SK-N-SH (cell line): ENCODE measurements around the gene ZNF785. TPM values are rescaled to one million over a fixed set of nuclear protein-coding genes. Genes with fewer than 3 reads are reported as not detected.

Experiments
- CTCF ChIA-PET: fragments of 300-600, 350-600 bp; formaldehyde crosslinking; extraction: SDS; loops from one replicate; lab custom pipeline; 2021; lab: Yijun Ruan, JAX
- POLR2A ChIA-PET: fragments of 350-600 bp; sonication (Branson Sonifier 250); formaldehyde crosslinking; extraction: SDS; loops from one replicate; lab custom pipeline; 2020; ENCODE audit warnings: antibody characterized with exemption, inconsistent platforms; lab: Yijun Ruan, JAX
- DNase-seq: peaks from one replicate; pipeline ENCODE4 v3.0.0; 2012
- H2AFZ ChIP-seq: fragments of 200-600 bp; sonication (generic); 2 replicates; pipeline ENCODE4 v1.8.1; 2016; ENCODE audit warnings: antibody characterized with exemption, mild to moderate bottlenecking, low read depth
- H3F3A ChIP-seq: fragments of 200-600 bp; sonication (generic); replicated peaks from 2 replicates; pipeline ENCODE3; 2016; ENCODE audit warnings: antibody characterized with exemption, mild to moderate bottlenecking; ENCODE audit not compliant: insufficient read depth
- H3K27ac ChIP-seq, 2 experiments: fragments of 200-500 bp in 1 of 2; fragments of 200-600 bp in 1 of 2; sonication (Bioruptor generic) in 1 of 2; sonication (generic), shearing (Covaris generic) in 1 of 2; 2 replicates each; pipeline versions ENCODE4 v1.5.1 to v1.6.1; 2014 to 2016; ENCODE audit warnings: low read depth in 2 of 2, inconsistent platforms in 1 of 2, low read length in 1 of 2, mild to moderate bottlenecking in 1 of 2, mixed read lengths in 1 of 2
- H3K27me3 ChIP-seq: fragments of 200-600 bp; sonication (generic), shearing (Covaris generic); 2 replicates; pipeline ENCODE4 v1.6.1; 2016; ENCODE audit warnings: mixed run types; ENCODE audit not compliant: insufficient read depth
- H3K36me3 ChIP-seq, 2 experiments: fragments of 200-500 bp in 1 of 2; fragments of 200-600 bp in 1 of 2; sonication (Bioruptor generic) in 1 of 2; sonication (generic) in 1 of 2; replicated peaks in 1 of 2; 2 replicates each; pipeline versions ENCODE3 to v1.5.1; 2014 to 2016; ENCODE audit warnings: low read length in 1 of 2, mild to moderate bottlenecking in 1 of 2; ENCODE audit not compliant: insufficient read depth in 2 of 2, control insufficient read depth in 1 of 2
- H3K4me1 ChIP-seq, 2 experiments: fragments of 200-500 bp in 1 of 2; fragments of 200-600 bp in 1 of 2; sonication (Bioruptor generic) in 1 of 2; sonication (generic), shearing (Covaris generic) in 1 of 2; 2 replicates each; pipeline versions ENCODE4 v1.5.1 to v1.6.1; 2014 to 2016; ENCODE audit warnings: low read depth in 1 of 2, low read length in 1 of 2, mixed run types in 1 of 2; ENCODE audit not compliant: insufficient read depth in 2 of 2, control insufficient read depth in 1 of 2
- H3K4me2 ChIP-seq: fragments of 200-600 bp; sonication (generic), shearing (Covaris generic); 2 replicates; pipeline ENCODE4 v1.6.1; 2017; ENCODE audit warnings: mixed run types
- H3K4me3 ChIP-seq, 2 experiments: fragments of 200-500 bp in 1 of 2; fragments of 200-600 bp in 1 of 2; sonication (Bioruptor generic) in 1 of 2; sonication (generic), shearing (Covaris generic) in 1 of 2; 2 replicates each; pipeline versions ENCODE4 v1.5.1 to v1.8.1; 2014 to 2016; ENCODE audit warnings: low read depth in 2 of 2, inconsistent platforms in 1 of 2, low read length in 1 of 2, mild to moderate bottlenecking in 1 of 2, mixed read lengths in 1 of 2, moderate library complexity in 1 of 2
- H3K79me2 ChIP-seq: fragments of 200-600 bp; sonication (generic); 2 replicates; pipeline ENCODE4 v1.8.1; 2017; ENCODE audit warnings: mild to moderate bottlenecking; ENCODE audit not compliant: insufficient read depth
- H3K9ac ChIP-seq: fragments of 200-600 bp; sonication (generic); 2 replicates; pipeline ENCODE4 v1.6.1; 2017; ENCODE audit warnings: mixed run types
- H3K9me2 ChIP-seq: fragments of 200-600 bp; sonication (generic); 2 replicates; pipeline ENCODE4 v1.6.1; 2017; ENCODE audit warnings: mixed run types
- H3K9me3 ChIP-seq: fragments of 200-600 bp; sonication (generic); 2 replicates; pipeline ENCODE4 v1.6.1; 2017; ENCODE audit warnings: mixed run types, mild to moderate bottlenecking, moderate library complexity
- H4K20me1 ChIP-seq: fragments of 200-600 bp; sonication (generic); 2 replicates; pipeline ENCODE4 v1.6.1; 2017; ENCODE audit warnings: mild to moderate bottlenecking, mixed run types; ENCODE audit not compliant: insufficient read depth
- EZH2phosphoT487 ChIP-seq: fragments of 200-600 bp; sonication (generic); IDR thresholded peaks from 2 replicates; pipeline ENCODE4 v1.6.1; 2017; ENCODE audit warnings: low read depth, mixed run types, mild to moderate bottlenecking, antibody characterized with exemption, moderate library complexity, borderline replicate concordance
- GATA2 ChIP-seq: sonication (generic); formaldehyde crosslinking; IDR thresholded peaks from 2 replicates; pipeline ENCODE4 v1.5.0; 2020; ENCODE audit warnings: mild to moderate bottlenecking, missing genetic modification reagents
- IRF3 ChIP-seq: fragments of 150-350 bp; IDR thresholded peaks from 2 replicates; pipeline ENCODE4 v1.6.1; 2016; ENCODE audit warnings: mild to moderate bottlenecking, low read depth, low read length
- MAX ChIP-seq: IDR thresholded peaks from 2 replicates; pipeline ENCODE4 v1.4.0; 2012; ENCODE audit warnings: low read depth
- RAD21 ChIP-seq: IDR thresholded peaks from 2 replicates; pipeline ENCODE4 v1.6.1; 2012; ENCODE audit warnings: mild to moderate bottlenecking, low read length
- RCOR1 ChIP-seq: fragments of 150-350 bp; IDR thresholded peaks from 2 replicates; pipeline ENCODE4 v1.6.1; 2017; ENCODE audit warnings: antibody characterized with exemption, low read length
- REST ChIP-seq: IDR thresholded peaks from 2 replicates; pipeline ENCODE4 v1.6.1; 2012; ENCODE audit warnings: mild to moderate bottlenecking, low read depth, low read length, moderate library complexity
- SIN3A ChIP-seq: IDR thresholded peaks from 2 replicates; pipeline ENCODE4 v1.6.1; 2012; ENCODE audit warnings: low read depth, mild to moderate bottlenecking, low read length, moderate library complexity, borderline replicate concordance
- TEAD4 ChIP-seq: IDR thresholded peaks from 2 replicates; pipeline ENCODE4 v1.4.0; 2012; ENCODE audit warnings: mild to moderate bottlenecking, borderline replicate concordance; ENCODE audit not compliant: insufficient read depth
- WGBS: methylation state at CpG from one replicate; pipeline ENCODE4 v1.1.6; 2017; ENCODE audit warnings: low lambda C conversion rate; 5-methylcytosine and 5-hydroxymethylcytosine counted together
- polyA plus RNA-seq, 3 experiments: library from polyadenylated mRNA; depleted of rRNA; stranded (reverse); fragments of >200 nt; gene quantifications; 2 replicates each; pipeline ENCODE4 v1.2.3, GENCODE V29; 2012
- TF ChIP-seq, protein P1 (sequence below): fragments of 150-350 bp; IDR thresholded peaks from 2 replicates; pipeline ENCODE4 v1.6.1; 2017; ENCODE audit warnings: antibody characterized with exemption, low read length, low read depth, borderline replicate concordance
- TF ChIP-seq, protein P2 (sequence below): IDR thresholded peaks from 2 replicates; pipeline ENCODE4 v1.4.0; 2012; ENCODE audit warnings: low read depth, borderline replicate concordance

The ZNF785 gene
- polyA plus RNA-seq, 1 of the 3 experiments (the other 2 are of a cell fraction), result 8.8 TPM

DNA sequence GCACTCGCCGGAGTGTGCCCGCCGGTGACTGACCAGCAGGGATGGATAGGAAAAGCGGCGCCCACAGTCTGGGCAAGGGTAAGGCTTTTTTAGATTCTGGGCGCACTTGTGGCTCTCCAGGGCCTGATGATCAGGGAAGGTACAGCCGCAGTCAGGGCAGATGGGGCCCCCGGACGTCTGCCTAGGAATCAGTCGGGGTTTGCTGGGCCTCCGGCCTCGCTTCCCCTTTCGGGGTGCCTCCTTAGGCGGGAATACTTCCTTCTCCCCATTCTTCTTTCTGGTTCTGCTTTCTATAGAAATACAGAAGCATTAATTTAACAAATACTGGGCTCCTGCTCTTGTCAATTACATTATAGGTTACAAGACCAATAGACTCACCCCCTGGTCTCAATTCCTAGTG lies 19.7 kb upstream of the ZNF785 start:
- peaks cover 25% of the 10 kb centered on the region for H3K79me2 ChIP-seq
- ChIA-PET POLR2A (interaction anchor here (0.6 kb wide), 1 partner anchor 114 kb away, joined by 5 read pairs; no protein-coding TSS in a partner anchor), CTCF (interaction anchor here (1.6 kb wide), 1 partner anchor 10 kb away, joined by 6 read pairs; no protein-coding TSS in a partner anchor)
- TF ChIP-seq, protein P1, sequence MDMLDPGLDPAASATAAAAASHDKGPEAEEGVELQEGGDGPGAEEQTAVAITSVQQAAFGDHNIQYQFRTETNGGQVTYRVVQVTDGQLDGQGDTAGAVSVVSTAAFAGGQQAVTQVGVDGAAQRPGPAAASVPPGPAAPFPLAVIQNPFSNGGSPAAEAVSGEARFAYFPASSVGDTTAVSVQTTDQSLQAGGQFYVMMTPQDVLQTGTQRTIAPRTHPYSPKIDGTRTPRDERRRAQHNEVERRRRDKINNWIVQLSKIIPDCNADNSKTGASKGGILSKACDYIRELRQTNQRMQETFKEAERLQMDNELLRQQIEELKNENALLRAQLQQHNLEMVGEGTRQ, result no peak
- TF ChIP-seq RAD21, result no peak
- no peak for TF ChIP-seq EZH2phosphoT487
- TF ChIP-seq SIN3A, result no peak
- no peak for TF ChIP-seq IRF3
- no peak for TF ChIP-seq REST
- TF ChIP-seq TEAD4, result no peak
- no peak for TF ChIP-seq GATA2 (CRISPR knock-in tag)
- no peak for TF ChIP-seq MAX
- no peak for TF ChIP-seq RCOR1
- TF ChIP-seq, protein P2, sequence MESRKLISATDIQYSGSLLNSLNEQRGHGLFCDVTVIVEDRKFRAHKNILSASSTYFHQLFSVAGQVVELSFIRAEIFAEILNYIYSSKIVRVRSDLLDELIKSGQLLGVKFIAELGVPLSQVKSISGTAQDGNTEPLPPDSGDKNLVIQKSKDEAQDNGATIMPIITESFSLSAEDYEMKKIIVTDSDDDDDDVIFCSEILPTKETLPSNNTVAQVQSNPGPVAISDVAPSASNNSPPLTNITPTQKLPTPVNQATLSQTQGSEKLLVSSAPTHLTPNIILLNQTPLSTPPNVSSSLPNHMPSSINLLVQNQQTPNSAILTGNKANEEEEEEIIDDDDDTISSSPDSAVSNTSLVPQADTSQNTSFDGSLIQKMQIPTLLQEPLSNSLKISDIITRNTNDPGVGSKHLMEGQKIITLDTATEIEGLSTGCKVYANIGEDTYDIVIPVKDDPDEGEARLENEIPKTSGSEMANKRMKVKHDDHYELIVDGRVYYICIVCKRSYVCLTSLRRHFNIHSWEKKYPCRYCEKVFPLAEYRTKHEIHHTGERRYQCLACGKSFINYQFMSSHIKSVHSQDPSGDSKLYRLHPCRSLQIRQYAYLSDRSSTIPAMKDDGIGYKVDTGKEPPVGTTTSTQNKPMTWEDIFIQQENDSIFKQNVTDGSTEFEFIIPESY, result no peak
- no peak for DNase-seq
- no peaks in the 10 kb centered on the region for H3K9me2 ChIP-seq
- H3K4me2 ChIP-seq, result no peak overlapping the region
- H4K20me1 ChIP-seq, result no peaks in the 10 kb centered on the region
- H3F3A ChIP-seq, result peaks cover 4% of the 10 kb centered on the region
- no peak overlapping the region for H3K4me3 ChIP-seq
- no peak overlapping the region for H3K9ac ChIP-seq
- 92% methylated on average over 10 of the region's 15 CpGs for WGBS
- no peaks in the 10 kb centered on the region for H3K9me3 ChIP-seq
- no peak overlapping the region for H3K27ac ChIP-seq
- peaks cover 22 to 35% of the 10 kb centered on the region in 2 experiments for H3K36me3 ChIP-seq
- H2AFZ ChIP-seq, result no peak overlapping the region
- peaks cover 5 to 6% of the 10 kb centered on the region in 2 experiments; a peak in 2 of 4 replicates for H3K4me1 ChIP-seq
- no peaks in the 10 kb centered on the region for H3K27me3 ChIP-seq
